ENCODE data around the gene METTL9.
"Not testable (repeated sequence)": the region's sequence is repeated elsewhere in the genome, so short reads cannot be mapped to it uniquely, and the experiment has no call there.

GRCh38 chr16:21588593-21588992 is 10.8 kb upstream of the METTL9 start:
- TF ChIP-seq, protein P1, sequence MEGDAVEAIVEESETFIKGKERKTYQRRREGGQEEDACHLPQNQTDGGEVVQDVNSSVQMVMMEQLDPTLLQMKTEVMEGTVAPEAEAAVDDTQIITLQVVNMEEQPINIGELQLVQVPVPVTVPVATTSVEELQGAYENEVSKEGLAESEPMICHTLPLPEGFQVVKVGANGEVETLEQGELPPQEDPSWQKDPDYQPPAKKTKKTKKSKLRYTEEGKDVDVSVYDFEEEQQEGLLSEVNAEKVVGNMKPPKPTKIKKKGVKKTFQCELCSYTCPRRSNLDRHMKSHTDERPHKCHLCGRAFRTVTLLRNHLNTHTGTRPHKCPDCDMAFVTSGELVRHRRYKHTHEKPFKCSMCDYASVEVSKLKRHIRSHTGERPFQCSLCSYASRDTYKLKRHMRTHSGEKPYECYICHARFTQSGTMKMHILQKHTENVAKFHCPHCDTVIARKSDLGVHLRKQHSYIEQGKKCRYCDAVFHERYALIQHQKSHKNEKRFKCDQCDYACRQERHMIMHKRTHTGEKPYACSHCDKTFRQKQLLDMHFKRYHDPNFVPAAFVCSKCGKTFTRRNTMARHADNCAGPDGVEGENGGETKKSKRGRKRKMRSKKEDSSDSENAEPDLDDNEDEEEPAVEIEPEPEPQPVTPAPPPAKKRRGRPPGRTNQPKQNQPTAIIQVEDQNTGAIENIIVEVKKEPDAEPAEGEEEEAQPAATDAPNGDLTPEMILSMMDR (IDR thresholded peaks at IDR 0.05), result not testable (repeated sequence)
- not testable (repeated sequence) for TF ChIP-seq POLR2A (IDR thresholded peaks at IDR 0.05)
